Measurements from ENCODE around the gene GRID1.

The GRID1 gene

DNA sequence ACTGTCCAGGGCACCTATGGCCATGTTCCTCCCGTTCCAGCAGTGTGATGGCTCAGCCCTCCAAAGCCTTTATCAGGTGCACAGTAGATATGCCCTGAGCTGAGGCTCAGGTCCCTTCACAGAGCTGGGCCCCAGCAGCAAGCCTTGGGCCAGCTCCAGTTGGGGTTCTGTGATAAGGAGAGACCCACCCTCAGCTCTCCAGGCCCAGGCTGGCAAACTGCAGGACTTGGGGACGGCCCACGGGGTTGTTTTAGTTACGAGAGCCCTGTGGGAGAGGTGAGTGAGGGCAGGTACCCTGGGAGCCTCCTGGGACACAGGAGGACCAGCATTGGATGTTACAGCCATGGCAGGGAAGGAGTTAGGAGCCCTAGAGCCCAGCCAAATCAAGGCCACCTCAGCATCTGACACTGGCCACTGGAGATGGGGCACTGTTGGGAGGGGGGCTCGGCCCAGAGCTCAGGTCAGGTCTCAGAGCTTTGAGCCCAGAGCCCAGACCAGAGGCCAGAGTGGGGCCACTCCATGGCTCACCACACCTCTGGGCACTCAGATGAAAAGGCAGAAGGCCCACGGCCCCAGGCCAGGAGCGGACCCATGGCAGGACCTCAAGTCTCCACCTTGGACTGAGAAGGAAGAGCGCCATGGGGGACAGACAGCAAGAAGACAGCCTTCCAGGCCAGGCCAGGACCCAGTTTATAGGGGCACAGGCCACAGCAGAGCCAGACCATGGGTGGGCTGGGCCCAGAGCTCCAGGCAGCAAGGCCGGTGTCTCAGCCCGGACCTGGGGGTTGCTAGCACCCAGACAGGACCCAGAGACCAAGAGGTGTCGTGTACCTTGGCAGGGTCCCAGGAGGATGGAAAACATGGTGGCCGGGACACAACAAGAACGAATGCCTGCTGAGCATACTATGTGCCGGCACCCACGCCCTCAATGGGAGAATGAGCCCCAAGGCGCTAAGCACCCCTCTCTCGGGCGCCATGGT lies 12.8 kb downstream of the GRID1 start:
- DNase-seq (ENCODE audit: low spot score) = no peak

DNA sequence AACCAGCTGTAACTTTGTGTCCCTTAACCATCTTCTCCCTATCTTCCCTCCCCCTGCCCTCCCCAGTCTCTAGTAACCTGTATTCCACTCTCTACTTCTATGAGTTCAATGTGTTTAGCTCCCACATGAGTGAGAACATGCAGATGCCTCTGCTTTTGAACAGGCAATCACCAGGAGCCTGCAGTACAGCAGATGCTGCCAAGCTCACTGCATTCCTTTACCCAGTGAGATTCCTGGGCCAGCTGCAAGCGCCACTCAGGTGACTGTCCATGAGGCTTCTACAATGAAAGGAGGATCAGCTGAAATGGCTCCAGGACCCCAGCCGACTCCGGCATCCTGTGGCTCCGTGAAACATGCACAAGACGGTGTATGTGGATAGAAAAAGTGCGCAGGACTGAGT lies 15.7 kb downstream of the GRID1 start:
- DNase-seq (ENCODE audit: low spot score) = no peak

DNA sequence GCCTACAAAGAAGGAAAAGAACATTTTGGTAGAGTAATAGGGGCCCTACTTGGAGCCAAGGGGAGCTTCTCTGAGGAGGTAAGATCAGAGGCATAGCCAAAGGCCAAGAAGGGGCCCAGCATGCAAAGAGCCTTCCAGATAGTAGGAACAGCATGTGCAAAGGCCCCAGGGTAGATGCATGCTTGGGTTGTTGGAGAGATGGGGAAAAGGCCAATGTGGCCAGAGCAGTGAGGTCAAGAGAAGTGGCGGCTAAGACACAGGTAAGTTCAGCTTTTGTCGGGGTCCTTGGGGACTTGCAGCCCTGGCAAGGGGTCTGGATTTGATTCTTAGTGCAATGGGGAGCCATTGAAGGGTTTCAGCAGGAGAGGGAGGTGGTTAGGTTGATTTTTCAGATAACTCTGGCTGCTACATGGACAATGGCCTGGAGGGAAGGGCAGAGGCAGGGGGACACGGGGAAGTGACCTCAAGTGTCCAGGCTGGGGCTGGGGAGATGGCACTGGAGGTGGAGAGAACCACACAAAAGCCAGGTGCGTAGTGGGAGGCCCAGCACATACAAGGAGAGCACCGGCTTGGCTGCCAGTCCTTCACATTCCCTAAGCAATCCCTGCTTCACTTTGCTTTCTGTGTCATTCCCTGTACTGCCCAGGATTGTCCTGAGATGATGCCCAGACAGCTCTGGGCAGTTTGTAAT lies 16.5 kb downstream of the GRID1 start:
- DNase-seq (ENCODE audit: low spot score) = no peak

DNA sequence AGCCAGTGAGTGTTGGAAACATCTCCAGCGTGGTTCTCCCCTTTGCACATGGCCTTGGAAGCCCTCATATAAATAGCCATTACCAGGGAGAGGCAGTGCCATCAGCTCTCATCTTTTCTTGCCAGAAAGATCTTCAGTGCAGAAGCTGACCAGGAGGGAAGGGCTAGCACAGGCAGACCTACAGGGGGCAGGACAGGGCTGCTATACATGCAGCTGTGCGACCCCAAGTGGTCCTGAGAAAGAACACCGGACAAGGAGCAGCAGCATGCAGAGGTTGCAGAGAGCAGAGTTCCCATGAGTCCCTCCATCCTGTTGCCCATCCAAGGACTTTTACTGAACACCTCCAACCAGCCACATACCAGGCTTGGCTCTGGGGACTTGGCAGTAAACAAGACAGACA lies 17.1 kb downstream of the GRID1 start:
- DNase-seq (ENCODE audit: low spot score) = peak; percentile 45

DNA sequence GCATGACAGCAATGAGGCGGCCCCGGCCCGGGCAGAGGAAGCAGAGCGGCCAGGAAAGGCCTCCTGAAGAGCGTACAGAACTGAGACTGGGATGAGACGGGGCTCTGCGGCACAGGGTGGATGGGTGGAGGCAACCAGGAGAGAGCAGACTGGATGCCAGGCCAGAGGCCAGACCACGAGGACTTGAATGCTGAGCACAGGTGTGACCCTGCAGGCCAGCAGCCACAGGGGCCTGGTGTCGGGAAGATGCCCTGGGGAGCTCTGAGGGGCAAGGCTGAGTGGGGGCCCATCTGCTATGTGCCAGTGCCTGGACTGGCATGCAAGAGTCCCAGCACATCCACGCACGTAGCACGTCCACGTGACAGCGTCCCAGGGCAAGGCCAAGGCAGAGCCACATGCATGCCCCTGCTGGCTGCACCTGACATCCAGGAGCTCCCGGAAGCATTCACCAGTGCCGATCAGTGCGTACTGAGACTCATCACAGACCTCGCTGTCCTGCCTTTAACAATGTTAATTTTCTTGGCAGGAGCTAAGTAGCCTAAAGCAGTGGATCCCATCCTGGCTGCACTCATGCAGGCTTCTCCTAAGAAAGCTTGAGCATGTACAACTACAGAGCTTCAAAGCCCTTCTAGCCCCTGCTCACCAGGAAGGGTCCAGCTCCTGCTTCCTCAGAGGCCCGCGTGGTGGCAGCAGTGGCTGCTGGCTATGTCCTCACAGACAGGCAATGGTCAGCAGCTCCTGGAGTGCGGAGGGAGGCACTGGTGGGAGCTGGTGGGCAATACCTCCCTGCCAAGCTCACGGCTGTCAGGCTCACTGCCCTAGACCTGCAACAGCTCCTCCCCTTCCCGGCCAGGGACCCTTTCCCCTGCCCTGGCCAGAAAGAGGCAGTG lies 18.0 kb downstream of the GRID1 start:
- DNase-seq (ENCODE audit: low spot score) = no peak

DNA sequence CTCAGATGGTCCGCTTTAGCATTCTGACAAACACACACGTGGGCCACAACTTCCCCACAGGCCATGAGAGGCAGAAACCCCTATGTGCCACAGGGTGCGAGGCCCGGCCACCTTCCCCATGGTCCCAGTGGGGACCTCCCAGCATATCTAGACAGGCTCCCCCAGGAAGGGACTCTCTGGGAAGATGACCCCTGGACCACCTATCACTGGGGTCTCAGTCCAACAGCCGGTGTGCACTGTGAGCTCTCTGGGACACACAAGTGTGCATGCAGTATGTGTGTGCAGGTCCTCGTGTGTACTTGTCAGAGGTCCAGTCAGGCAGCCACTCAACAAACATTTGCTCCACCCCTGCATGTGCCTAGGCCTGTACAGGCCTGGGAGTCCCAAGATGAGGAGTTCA lies 18.7 kb downstream of the GRID1 start:
- DNase-seq (ENCODE audit: low spot score) = no peak

DNA sequence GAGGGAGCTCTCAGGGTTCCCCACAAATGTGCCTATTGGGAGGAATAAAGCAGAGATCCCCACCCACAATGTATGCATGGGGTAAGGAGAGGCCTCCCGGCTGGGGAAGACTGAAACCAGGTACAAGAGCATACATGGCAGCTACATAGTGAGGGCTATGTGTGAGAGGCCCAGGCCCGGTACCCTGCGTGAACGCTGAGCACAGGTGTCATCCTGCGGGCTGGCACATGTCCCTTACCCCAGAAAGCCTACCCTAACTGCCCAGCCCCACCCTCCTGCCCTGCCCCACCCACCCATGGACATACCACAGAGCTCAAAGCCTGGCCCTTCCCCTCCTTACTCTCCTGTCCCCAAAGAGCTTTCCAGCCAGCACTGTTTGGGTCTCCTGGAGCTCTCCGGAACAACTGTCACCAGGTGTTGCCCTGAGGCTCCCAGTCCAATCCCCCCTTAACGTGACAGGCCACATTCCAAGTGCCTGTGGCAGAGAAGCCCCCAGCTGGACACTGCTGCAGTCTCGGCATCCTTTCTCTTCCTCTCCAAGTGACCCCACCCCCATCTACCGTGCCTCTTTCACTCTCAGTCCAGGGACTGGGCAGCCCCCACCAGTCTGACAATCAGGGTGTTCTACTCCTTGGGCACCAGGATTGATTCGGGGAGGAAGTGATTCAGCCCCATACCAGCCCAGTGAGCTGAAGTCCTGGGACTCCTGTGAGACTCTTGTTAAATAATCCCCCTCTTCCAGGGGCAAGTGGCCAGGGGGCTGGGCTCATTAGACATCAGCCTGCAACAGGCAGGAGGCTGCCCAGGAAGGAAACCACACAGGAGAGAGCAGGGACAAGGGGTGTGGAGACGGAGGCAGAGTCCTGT lies 19.6 kb downstream of the GRID1 start:
- no peak for DNase-seq (ENCODE audit: low spot score)

DNA sequence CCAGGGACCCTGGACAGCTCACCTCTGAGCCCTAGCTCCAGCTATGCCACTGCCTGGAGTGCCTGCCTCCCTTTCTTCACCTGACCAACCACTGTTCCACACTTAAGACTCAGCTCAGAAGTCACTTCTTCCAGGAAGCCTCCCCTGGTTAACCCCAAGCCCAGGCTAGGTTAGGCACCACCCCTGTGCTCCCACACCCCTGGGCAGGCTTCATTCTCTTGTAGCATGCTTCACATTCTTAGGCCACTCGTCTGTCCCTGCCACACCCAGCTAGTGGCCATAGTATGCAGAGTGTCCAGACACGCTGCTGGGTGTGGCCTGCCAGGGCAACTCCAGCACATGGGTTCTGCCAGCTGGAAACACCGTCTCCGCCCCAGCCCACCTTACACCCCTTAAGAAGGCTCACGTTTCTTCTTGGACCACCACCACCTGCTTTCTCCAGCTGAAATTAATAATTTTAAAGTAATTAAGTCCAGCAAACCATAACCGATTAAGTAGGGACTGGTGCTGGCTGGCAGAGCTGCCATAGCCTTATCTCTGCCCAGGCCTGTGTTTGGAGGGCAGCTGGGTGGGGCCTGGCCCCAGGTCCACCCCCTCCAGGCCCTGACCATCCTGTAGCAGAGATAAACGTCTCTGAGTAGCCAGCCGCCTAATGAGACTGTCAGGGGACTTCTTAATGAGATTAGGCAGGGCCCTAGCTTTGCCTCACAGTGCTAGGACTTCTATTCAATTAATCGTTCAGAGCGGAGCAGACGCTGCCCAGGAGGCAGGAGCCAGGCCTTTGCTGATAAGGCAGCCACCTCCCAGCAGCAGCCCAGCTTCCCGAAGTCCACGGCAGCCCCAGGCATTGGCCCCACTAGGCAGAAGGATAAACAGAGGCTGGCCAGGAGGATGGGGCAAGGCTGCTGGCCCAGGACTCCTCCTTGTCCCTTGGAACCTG lies 20.5 kb downstream of the GRID1 start:
- peak; percentile 46 for DNase-seq (ENCODE audit: low spot score)

DNA sequence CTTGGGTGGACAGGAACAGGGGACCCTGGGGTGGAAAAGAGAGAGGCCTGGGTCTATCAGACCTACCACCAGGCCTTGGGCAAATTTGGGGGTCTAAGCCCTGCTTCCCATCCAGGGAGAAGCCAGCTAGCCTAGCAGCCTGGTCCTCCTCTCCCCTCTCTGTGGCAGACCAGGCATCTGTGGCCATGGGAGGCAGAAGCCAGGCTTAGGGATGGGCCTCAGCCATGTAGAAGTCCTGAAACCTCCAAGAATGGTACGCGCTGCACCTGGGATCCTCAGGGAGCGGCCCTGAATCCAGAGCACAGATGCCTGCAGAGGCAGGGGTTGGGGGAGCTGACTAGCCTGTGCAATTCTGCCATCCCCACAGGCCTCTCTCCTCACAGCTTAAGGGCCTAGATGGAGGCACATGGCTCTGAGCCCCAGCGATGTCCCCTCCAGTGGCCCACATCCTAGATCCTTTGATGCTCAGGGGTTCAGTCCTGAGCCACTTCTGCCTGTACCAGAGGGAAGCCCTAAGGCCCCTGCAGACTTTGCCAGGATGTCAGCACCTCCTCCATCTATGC lies 21.2 kb downstream of the GRID1 start:
- no peak for DNase-seq (ENCODE audit: low spot score)

DNA sequence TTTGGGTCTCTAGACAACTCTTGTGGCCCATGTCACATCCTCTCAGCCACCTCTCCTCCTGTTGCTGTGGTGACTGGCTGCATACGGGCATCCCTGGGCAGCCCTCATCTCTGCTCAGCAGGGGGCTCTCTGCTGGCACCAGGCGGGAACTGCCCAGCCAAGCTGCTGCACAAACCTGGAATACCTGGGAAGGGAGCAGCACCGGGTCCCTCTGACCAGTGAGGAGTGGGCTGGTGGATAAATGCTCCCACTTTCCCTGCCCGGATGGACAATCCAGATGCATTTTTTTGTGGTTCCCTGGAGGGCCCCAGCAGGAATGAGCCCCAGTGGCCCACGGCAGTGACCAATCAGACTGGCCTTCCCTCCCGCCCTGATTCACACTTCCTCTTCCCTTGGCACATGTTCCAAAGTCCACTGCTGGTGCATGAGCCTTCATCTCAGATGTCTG lies 21.9 kb downstream of the GRID1 start:
- DNase-seq (ENCODE audit: low spot score) = no peak

DNA sequence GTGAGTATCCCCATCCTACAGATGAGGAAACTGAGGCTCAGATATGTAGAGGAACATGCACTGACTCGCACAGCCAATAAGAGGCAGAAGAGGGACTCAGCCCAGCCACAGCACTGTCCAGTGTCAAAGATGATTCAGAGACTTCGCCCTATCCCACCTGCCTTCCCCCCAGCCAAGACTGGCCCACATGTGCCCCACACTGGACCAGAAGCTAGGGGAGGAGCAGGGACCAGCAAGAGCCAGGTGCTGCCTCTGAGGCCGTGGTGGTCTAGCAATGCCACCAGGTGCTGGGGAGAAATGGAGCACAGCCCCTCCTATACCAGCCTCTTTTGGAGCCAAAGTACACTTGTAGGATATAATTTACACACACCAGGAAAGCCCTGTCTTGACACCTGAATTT lies 22.3 kb downstream of the GRID1 start:
- no peak for DNase-seq (ENCODE audit: low spot score)

DNA sequence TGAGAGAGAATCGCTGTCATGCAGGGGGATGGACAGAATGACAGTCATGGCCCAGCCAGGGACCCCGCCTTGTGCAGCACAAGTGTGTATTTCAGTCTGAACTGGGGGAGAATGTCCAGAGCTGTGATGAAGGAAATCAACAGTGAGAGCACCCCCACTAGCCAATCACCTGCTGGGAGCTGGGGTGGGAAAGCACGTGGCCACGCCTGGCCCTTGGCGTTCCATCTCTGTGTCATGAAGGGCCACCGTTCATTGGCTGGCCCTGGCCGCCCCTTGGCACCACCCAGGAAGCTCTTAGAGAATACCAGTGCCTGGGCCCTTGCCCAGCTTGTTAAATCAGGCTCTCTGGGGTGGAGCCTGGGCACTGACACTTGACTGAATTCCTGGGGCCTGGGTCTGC lies 22.8 kb downstream of the GRID1 start:
- no peak for DNase-seq (ENCODE audit: low spot score)

DNA sequence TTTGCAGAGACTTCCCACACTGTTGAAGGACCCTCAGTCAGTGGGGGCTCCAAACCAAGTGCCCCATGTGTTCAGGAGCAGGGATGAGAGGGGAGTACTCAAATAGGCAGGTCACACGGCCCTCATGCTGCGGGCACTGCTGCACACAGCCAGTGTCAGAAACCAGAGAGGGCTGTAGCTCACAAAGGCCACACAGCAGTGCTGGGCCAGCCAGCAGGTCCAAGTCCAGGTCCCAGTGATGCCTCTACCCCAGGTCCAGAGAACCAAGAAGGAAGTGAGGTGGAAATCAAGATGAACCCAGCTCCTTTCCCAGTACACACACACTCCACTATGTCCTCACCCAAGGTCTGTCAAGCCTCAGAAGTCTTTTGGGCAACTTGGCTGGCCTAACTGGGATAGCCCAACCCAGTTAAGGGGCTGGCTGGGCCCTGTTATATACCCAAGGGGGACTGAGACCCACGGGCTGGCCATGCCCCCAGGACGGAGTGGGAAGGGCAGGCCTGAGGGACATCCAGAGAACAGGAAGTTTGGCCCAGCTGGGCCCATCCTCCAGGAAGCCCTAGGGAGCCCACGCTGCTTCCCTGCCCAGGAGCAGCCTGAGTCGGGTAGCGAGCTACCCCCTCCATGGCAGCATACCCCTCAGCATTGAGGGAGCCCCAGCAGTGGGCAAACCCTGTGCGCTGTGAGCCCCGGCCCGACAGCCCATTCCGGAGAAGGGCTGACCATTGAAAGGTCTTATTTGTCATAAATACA lies 24.3 kb downstream of the GRID1 start:
- DNase-seq (ENCODE audit: low spot score) = no peak

DNA sequence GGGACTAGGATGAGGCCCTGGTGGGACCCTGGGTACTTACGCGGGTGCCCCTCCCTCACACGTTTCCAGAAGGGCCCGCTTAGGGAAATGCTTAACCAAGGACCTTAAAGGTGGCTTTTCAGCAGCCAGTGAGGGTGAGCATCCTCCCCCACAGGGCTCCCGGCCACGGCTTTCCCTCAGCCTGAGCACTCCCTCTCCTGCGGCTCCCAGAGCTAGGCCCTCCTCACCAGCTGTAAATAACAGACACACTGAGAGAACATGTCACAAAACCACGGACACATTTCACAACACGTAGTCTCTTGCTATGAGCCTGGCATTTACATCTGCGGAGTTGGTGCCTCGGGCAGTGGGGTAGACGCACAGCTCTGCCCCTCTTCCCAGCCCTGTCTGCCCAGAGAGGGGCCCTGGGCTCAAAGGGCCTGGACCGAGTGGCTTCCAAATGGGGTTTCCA lies 25.2 kb downstream of the GRID1 start:
- no peak for DNase-seq (ENCODE audit: low spot score)

DNA sequence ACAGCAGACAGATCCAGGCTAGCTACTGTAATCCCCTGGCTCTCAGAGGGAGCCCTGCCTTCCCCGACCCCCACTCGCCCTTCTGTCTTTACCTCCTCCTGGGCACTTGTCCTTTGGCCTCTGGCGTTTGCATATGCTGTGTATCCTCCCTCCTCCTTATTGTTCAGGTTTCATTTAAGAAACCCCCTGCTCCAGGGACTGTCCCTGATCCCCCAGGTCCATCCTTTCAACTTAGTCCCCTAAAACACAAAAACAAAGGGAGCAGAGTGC lies 25.7 kb downstream of the GRID1 start:
- no peak for DNase-seq (ENCODE audit: low spot score)

DNA sequence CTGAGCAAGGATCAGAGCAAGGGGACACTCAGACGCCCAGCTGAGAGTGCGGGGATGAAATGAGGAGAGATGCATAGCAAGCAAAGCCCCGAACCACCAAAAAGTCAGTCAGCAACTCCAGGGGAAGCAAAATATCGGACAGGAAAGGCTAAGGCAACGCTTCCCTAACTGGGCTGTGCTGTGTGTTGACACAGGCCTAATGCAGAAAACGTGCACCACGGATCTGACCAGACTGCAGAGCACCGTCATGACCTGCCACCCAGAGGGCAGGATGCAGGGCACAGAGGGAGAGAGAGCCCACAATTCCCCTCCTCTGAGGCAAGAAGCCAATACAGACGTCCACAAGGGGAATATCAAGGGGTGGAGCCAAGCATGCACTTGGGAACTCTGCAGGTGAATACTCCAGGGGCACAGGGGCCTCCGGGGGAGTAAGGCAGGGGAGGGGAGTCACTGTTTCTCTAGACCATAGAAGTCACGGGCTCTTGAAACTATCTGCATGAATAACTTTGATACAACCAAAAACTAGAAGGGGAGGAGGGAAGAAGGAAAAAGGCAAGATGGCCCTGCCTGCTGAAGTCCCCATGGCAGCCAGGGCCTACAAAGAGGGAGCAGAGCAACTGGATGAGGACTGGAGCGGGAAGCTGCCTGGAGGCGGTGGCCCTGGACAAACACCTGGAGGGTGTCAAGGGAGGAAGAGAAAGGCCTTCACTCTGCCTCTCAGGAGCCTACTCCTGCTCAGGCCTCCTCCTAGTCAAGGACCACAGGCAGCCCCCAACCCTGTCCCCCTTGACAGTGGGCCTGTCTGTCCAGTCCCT lies 26.2 kb downstream of the GRID1 start:
- no peak for DNase-seq (ENCODE audit: low spot score)

DNA sequence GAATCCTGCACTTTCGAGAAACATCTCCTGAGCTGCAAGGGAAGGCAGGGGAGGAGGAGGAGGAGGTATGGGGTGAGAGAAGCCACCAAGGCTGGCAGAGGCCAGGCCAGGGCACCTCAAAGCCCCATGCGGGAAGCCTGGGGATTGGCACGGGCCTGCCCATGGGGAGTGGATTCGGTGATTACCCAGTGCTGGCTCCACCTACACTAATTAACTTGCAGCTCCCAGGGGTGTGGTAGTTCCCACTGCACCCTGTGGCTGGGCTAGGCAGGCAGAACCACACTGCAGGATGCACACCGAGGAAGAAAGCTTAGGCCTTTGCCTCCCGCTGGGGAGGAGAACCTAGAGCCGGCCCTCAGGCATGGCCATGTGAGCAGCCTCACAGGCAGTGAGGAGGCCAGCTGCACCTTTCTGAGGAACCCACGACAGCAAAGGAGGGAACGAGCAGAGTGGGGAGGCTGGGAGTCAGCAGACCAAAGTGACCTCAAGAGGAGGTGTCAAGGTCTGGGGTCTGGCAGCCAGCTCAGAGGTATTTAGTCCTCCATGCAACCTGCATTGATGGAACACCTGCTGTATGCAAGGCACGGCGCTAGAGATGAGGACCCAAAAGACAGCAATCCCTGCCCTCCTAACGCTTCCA lies 27.2 kb downstream of the GRID1 start:
- no peak for DNase-seq (ENCODE audit: low spot score)

DNA sequence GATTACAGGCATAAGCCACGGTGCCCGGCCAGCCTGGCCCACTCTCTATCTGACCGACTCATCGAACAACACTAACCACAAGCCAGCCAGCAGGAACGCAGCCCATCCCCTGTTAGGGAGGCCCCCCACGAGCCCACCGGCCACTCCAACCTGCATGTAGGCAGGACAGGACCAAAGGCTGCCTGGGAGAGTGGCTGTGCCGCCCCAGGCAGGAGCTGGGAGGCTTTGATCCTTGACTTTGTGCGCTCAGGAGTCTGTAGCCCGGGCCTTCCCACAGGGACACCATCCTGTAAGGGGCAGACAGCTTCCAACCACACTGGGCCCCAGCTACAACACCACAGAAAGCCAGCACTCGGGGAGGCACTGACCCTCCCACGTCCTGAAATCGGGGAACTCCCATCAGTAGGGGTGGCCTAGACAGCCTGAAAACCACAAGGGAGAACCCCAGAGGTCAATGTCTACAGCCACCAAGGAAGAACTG lies 29.4 kb downstream of the GRID1 start:
- no peak for DNase-seq (ENCODE audit: low spot score)

Data from D341Med (cell line).